H1 (cell line): ENCODE data around the gene DNAAF3. TPM values are rescaled to one million over a fixed set of nuclear protein-coding genes. Genes with fewer than 3 reads are reported as not detected.

ENCODE experiments used
- CHD1 ChIP-seq: IDR thresholded peaks from 2 replicates; pipeline ENCODE4 v1.6.1; 2012; ENCODE audit warnings: low read depth, low read length, improper control_type of control experiment
- FOSL1 ChIP-seq: IDR thresholded peaks from 2 replicates; pipeline ENCODE4 v1.6.1; 2011; ENCODE audit warnings: mild to moderate bottlenecking, low read depth, low read length, moderate library complexity; ENCODE audit not compliant: insufficient read depth
- polyA plus RNA-seq, 7 experiments: library from polyadenylated mRNA; depleted of rRNA in 3 of 7; stranded (reverse) in 5 of 7; unstranded in 2 of 7; fragments of >200 nt in 5 of 7; fragments of 200-250 nt in 2 of 7; gene quantifications; 1 replicate in 5 of 7; 2 replicates in 1 of 7; 4 replicates in 1 of 7; pipeline versions ENCODE4 v1.2.1 to v1.2.3, GENCODE V29; 2011 to 2013; ENCODE audit warnings: missing spikeins in 2 of 7, mixed read lengths in 2 of 7
- total RNA-seq: library from RNA; stranded (reverse); fragmentation: NEBNext Ultra II Directional; extraction: Animal tissue kit (Norgen Biotek cat#: 25700); gene quantifications from 2 replicates; pipeline ENCODE4 v1.2.1, GENCODE V29; 2021

DNAAF3 gene
- total and polyA plus RNA-seq, 2 of the 8 experiments (the other 6 are each of a cell fraction or from before 2014, with no cell fraction given): 5.4 to 8.0 TPM

DNA sequence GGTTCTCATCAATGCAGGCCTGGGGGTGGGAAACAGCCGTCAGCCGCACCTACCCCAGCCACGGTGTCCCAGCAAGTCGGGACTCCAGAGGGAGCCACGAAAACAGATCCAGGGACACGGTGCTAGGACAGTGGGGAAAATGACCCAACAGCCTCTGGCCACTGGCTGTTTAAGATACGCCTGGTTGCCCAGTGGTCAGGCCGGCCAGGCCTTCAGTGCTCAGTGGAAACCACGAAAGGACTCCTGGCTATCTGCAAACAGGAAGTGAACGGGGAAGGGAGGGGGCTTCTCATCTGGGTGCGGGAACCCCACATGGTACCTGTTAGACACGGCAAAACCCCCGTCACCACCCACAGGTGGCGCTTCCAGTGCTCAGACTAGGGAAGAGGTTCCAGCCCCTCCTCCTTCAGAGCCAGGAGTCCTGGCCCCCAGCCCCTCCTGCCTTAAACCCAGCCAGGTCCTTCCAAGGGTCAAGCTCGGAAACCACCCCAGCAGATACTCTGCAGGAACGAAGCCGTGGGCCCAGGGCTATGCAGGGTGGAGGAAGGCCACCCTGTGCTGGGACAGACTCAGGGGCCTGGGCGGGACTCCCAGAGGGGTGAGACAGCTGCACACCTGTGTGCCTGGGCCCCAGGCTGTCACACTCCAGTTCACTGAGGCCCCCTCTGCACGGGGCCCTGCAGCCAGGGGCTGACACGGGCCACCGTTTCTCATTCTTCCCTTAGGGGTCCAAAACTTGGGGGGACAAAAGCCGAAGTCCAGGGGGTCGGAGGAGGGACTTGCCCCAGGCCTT, 53.4 kb downstream of the DNAAF3 start (continued):
- TF ChIP-seq CHD1 (no peak), FOSL1 (no peak)
